Hepatocyte (in vitro differentiated cells): Measurements from ENCODE around the gene ADAMTS7. TPM values are rescaled to one million over a fixed set of nuclear protein-coding genes. Genes with fewer than 3 reads are reported as not detected.

ENCODE experiments used
- DNase-seq: peaks from one replicate; pipeline ENCODE4 v3.0.0-alpha.2; 2016; ENCODE audit warnings: low spot score
- H2AFZ ChIP-seq: fragments of 200-600 bp; sonication (generic); 2 replicates; pipeline ENCODE4 v1.6.0; 2016; ENCODE audit warnings: antibody characterized with exemption, mild to moderate bottlenecking
- H3K27ac ChIP-seq: fragments of 200-600 bp; sonication (generic); 2 replicates; pipeline ENCODE4 v1.5.1; 2016; ENCODE audit warnings: mild to moderate bottlenecking
- H3K27me3 ChIP-seq: fragments of 200-600 bp; sonication (generic); 2 replicates; pipeline ENCODE4 v1.6.1; 2016
- H3K36me3 ChIP-seq: fragments of 200-600 bp; sonication (generic); replicated peaks from 2 replicates; pipeline ENCODE4 v1.5.1; 2016; ENCODE audit warnings: low read depth; ENCODE audit not compliant: insufficient read depth
- H3K4me1 ChIP-seq: fragments of 200-600 bp; sonication (generic); 2 replicates; pipeline ENCODE4 v1.5.1; 2016; ENCODE audit warnings: mild to moderate bottlenecking, moderate library complexity; ENCODE audit not compliant: insufficient read depth
- H3K4me2 ChIP-seq: fragments of 200-600 bp; sonication (generic); 2 replicates; pipeline ENCODE4 v1.6.0; 2016
- H3K4me3 ChIP-seq: fragments of 200-600 bp; sonication (generic); 2 replicates; pipeline ENCODE4 v1.5.1; 2016; ENCODE audit warnings: mild to moderate bottlenecking
- H3K79me2 ChIP-seq: fragments of 200-600 bp; sonication (generic); 2 replicates; pipeline ENCODE4 v1.6.0; 2017; ENCODE audit warnings: mild to moderate bottlenecking
- H3K9me2 ChIP-seq: fragments of 200-600 bp; sonication (generic); replicated peaks from 2 replicates; pipeline ENCODE4 v1.6.0; 2017; ENCODE audit warnings: mild to moderate bottlenecking; ENCODE audit not compliant: insufficient read depth
- H3K9me3 ChIP-seq: fragments of 200-600 bp; sonication (generic); 2 replicates; pipeline ENCODE4 v1.5.1; 2016; ENCODE audit warnings: low read depth, mild to moderate bottlenecking
- H4K20me1 ChIP-seq: fragments of 200-600 bp; sonication (generic); 2 replicates; pipeline ENCODE4 v1.6.0; 2016; ENCODE audit warnings: mild to moderate bottlenecking; ENCODE audit not compliant: insufficient read depth, poor library complexity, severe bottlenecking
- CTCF ChIP-seq: fragments of 200-600 bp; sonication (generic); IDR thresholded peaks from 2 replicates; pipeline ENCODE4 v1.5.1; 2016; ENCODE audit warnings: antibody characterized with exemption, mild to moderate bottlenecking; ENCODE audit not compliant: poor library complexity
- EZH2 ChIP-seq: fragments of 200-600 bp; sonication (generic); IDR thresholded peaks from 2 replicates; pipeline ENCODE4 v1.6.1; 2016; ENCODE audit warnings: antibody characterized with exemption, mild to moderate bottlenecking, borderline replicate concordance
- EZH2phosphoT487 ChIP-seq: fragments of 200-600 bp; sonication (generic); IDR thresholded peaks from one replicate; pipeline ENCODE4 v1.6.1; 2018; ENCODE audit warnings: antibody characterized with exemption, mild to moderate bottlenecking, low read depth, moderate library complexity; ENCODE audit not compliant: unreplicated experiment, severe bottlenecking
- WGBS: methylation state at CpG from one replicate; pipeline ENCODE4 v1.1.6; 2016; ENCODE audit warnings: low lambda C conversion rate; ENCODE audit errors: missing lambda C conversion rate; 5-methylcytosine and 5-hydroxymethylcytosine counted together
- polyA plus RNA-seq: library from polyadenylated mRNA; unstranded; fragments of >200 nt; fragmentation: Nextera tagmentation; extraction: Ambion mirVana; gene quantifications from 2 replicates; pipeline ENCODE4 v1.2.1, GENCODE V29; 2016
- total RNA-seq: library from RNA; depleted of rRNA; stranded (reverse); fragments of >200 nt; gene quantifications from 2 replicates; pipeline ENCODE4 v1.2.3, GENCODE V29; 2014

ADAMTS7 gene
- total and polyA plus RNA-seq, 2 experiments from 2014 or later: 12.1 to 14.7 TPM

- WGBS: 75% methylated on average over 2 of the region's 2 CpGs
Observed at GRCh38 chr15:78715930-78716329, 95.3 kb downstream of the ADAMTS7 start.

GRCh38 chr15:78715434-78715833 is 95.8 kb downstream of the ADAMTS7 start:
- Histone ChIP-seq H3K4me2 (no peak overlapping the region), H3K4me3 (no peak overlapping the region), H3K36me3 (no peaks in the 10 kb centered on the region), H3K79me2 (no peaks in the 10 kb centered on the region), H4K20me1 (no peaks in the 10 kb centered on the region), H3K4me1 (no peaks in the 10 kb centered on the region), H3K27ac (no peak overlapping the region), H3K9me3 (no peaks in the 10 kb centered on the region), H3K27me3 (peaks cover 2% of the 10 kb centered on the region), H3K9me2 (no peaks in the 10 kb centered on the region), H2AFZ (no peak overlapping the region)
- WGBS: 84% methylated on average over 5 of the region's 5 CpGs
- TF ChIP-seq EZH2phosphoT487 (no peak), CTCF (no peak), EZH2 (no peak)
- DNase-seq: no peak

More at GRCh38 chr15:78715930-78716329, 95.3 kb downstream of the ADAMTS7 start:
- H3K9me3 ChIP-seq: no peaks in the 10 kb centered on the region
- no peaks in the 10 kb centered on the region for H3K79me2 ChIP-seq
- DNase-seq: no peak
- H4K20me1 ChIP-seq: no peaks in the 10 kb centered on the region
- H3K4me3 ChIP-seq: no peak overlapping the region
- H3K36me3 ChIP-seq: no peaks in the 10 kb centered on the region
- H3K4me2 ChIP-seq: no peak overlapping the region
- H3K4me1 ChIP-seq: no peaks in the 10 kb centered on the region
- no peak overlapping the region for H3K27ac ChIP-seq
- H3K9me2 ChIP-seq: no peaks in the 10 kb centered on the region
- H3K27me3 ChIP-seq: peaks cover 2% of the 10 kb centered on the region
- no peak overlapping the region for H2AFZ ChIP-seq
- TF ChIP-seq EZH2 (no peak), EZH2phosphoT487 (no peak), CTCF (no peak)

GRCh38 chr15:78714890-78715289 is 96.4 kb downstream of the ADAMTS7 start:
- Histone ChIP-seq H4K20me1 (no peaks in the 10 kb centered on the region), H3K4me3 (no peak overlapping the region), H2AFZ (no peak overlapping the region), H3K4me2 (no peak overlapping the region), H3K27ac (no peak overlapping the region), H3K36me3 (no peaks in the 10 kb centered on the region), H3K79me2 (no peaks in the 10 kb centered on the region), H3K9me3 (no peaks in the 10 kb centered on the region), H3K9me2 (no peaks in the 10 kb centered on the region), H3K27me3 (peaks cover 4% of the 10 kb centered on the region), H3K4me1 (no peaks in the 10 kb centered on the region)
- no peak for DNase-seq
- TF ChIP-seq EZH2phosphoT487 (no peak), EZH2 (no peak), CTCF (no peak)
- 94% methylated on average over 3 of the region's 3 CpGs for WGBS
